Stimulated activated CD8-positive, alpha-beta memory T cell treated with anti-CD3 and anti-CD28 coated beads, Interleukin-4, amount 100 ng/mL, for 1 hour (primary cell): Measurements from ENCODE around the gene CDK18.
"Not testable (repeated sequence)": the region's sequence is repeated elsewhere in the genome, so short reads cannot be mapped to it uniquely, and the experiment has no call there.

Experiments used
- DNase-seq, 2 donors: peaks; one replicate each; pipeline ENCODE4 v3.0.0-alpha.2; 2020; ENCODE audit warnings: low read depth in 2 of 2, low spot score in 1 of 2

CDK18 gene

DNA sequence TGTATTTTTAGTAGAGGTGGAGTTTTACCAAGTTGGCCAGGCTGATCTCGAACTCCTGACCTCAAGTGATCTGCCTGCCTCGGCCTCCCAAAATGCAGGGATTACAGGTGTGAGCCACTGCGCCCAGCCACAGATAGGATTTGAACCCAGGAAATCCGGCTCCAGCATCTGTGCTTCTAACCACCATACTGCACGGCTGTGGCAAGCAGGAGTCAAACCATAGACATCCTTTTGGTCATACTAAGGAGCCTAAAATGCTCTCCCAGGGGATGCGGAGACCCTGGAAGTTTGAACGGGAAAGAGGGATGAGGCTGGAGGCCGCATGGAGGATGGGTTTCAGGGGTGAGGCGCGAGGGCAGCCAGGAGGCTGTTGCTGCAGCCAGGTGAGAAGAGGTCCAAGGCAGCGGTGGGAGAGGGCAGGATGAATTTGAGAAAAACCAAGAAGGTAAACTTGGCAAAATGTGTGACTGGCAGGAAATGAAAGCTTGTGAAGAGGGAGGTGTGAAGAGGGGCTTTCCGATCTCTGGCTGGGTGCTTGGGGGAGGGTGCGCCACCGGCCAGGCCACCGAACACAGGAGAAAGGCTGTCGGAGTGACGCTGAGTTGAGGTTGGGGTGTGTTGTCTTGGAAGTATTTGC lies 24.0 kb upstream of the CDK18 start:
- no peak for DNase-seq

DNA sequence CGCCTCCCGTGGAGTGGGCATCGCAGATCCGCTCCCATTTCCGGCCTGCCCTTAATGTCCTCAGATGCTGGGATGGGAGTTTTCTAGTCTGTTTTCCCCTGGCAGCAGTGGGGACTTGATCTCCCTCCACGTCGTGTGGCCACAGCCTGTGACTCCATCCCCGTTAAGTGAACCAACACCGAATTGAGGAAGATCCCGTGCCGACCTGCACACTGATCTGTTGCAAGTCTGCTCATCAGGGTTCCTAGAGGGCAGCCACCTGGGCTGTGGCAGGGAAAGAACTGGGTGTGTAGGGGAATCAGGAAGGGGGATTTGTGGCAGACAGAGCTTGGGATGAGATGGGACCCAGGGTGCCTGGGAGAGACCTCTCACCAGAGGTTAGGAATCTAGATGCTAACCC lies 23.3 kb upstream of the CDK18 start:
- DNase-seq: no peak

DNA sequence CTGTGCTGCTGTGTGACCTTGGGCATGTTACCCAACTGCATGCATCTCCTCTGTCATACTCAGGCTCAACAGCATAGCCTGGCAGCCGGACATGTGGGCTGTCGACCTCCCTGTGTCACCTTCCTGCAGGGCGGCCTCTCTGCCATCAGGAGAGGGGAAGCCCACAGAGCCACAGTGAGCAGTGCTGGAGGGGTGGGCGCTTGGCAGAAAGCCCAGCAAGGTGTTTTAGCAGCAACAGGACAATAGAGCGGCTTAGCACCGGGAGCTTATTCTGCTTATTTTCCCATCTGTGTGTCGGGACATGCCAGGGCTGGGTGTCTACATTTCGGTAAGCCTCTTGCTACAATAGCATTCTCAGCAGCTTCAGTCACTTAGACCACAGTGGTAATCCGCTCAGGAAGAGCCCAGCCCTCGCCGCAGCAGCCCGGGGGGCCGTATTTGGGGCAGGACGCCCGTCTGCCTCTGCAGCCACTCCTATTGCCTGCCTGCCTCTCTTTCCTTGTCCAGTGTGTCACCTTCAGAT lies 22.8 kb upstream of the CDK18 start:
- no peak for DNase-seq

DNA sequence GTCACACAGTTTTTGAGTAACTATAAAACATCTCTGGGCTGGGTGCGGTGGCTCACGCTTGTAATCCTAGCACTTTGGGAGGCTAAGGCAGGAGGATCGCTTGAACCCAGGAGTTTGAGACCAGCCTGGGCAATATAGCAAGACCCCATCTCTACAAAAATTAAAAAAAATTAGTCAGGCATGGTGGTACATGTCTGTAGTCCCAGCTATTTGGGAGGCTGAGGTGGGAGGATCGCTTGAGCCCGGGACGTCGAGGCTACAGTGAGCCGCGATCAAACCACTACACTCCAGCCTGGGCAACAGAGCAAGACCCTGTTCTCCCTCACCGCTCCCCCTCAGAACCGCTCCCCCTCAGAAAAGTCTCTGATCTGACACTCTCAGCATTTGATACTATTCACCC lies 21.9 kb upstream of the CDK18 start:
- not testable (repeated sequence) for DNase-seq

- DNase-seq: no peak
These were observed 21.1 kb upstream of the CDK18 start for GRCh38 chr1:205483372-205483771.

- DNase-seq: peak in 1 of 2 donors; percentile 43
These were observed 19.2 kb upstream of the CDK18 start for GRCh38 chr1:205484985-205485967.

DNA sequence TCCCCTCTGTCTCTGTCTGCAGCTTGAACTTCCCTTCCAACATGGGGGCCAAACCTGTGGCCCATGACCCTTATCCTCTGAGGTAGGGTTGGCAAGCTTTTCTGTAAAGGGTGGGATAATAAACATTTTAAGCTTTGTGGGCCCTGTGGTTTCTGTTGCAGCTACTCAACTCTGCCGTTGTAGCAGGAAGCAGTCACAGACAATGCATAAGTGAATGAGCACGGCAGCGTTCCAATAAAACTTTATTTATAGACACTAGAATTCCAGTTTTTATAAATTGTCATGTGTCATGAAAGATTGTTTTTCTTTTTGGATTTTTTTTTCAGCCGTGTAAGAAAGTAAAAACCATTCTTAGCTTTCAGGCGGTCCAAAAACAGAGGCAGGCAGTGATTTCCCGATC lies 18.2 kb upstream of the CDK18 start:
- DNase-seq: no peak

- peak in 1 of 2 donors; percentile 25 for DNase-seq
These were observed 16.3 kb upstream of the CDK18 start for GRCh38 chr1:205488074-205488723.

- no peak for DNase-seq
These were observed 12.7 kb upstream of the CDK18 start for GRCh38 chr1:205491794-205492193.

- DNase-seq: no peak
These were observed 12.2 kb upstream of the CDK18 start for GRCh38 chr1:205492201-205492667.

GRCh38 chr1:205492774-205493173 lies 11.7 kb upstream of the CDK18 start:
- no peak for DNase-seq

DNA sequence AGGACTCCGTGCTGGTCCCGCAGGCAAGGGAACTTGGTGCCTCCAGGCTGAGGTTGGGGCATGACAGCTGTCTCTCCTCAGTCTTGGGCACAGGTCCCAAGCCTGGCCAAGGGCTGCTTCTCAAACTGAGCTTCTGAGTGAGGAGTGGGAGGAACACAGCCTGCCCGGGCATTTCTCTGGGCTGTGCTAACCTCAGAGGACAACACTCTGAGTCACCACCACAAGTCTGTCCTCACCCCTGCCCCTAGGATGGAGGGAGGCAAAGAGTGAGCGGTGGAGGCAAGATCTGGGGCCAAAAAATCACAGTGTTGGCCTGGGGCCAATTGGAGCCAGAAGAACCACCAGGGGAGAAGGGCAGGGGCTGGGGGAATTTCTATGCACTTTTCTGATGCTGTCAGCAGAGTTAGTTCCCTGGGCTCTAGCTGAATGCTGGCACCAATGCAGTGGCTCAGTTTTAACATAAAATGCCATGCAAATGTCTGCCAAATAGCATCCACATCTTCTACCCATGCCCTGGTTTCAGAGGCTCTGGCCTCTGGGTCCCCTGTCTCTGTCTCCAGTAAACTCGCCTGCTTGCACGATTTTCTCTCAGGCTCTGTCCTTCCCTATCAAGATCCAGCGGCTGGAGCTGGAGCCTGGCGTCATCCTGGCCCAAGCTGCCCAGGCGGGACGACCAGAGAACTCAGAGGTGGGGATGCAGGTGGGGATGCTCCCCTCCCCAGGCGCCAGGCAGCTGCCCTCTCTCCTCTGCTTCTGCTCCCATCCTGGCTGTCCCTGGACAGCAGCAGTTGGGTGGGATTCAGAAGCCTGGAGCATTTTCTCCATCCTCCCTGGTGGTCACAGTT lies 11.0 kb upstream of the CDK18 start:
- no peak for DNase-seq

GRCh38 chr1:205494115-205494514 lies 10.4 kb upstream of the CDK18 start:
- no peak for DNase-seq

DNA sequence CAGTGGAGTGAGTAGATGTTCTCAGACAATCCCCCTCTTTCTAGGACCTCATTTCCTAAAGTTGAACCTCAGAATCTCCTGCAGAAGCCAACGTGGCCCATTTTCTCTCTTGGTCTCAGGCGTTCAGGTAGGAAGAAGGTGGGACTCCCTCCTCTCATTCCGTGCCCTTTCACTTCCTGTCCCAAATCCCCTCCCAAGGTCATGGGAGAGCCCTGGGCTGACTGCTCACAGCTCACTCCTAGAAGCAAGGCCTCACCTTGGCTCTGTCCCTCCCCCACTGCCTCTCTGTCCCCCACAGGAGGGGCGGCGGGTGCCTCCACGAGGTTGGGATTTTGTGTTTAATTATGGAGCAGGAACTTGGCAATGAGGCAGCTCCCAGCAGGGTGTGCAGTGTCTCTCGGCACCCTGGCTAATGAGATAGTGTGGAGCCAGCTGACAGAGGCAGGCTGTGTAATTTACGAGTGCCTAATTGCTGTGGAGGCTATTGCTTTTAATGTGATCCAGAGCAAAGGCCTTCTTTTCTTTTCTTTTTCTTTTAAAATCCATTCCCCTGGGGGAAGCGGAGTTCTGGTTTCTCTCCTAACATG lies 9.1 kb upstream of the CDK18 start:
- DNase-seq: no peak

DNA sequence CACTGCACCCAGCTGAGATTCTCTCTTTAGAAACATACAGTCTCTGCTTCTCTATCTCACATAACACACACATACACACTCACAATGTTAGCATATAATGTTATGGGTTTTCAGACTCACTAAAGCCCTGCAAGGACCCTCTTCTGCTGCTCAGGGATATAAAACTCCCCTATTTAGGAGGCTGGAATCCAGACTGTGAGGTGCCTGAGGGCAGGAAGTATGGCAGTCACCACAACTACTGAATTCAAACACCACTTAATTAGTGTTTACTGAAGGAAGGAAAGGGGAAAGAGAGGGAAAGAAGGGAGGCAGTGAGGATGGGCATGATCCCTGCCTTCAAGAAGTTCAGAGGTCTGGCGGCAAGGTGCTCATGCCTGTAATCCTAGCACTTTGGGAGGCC lies 7.8 kb upstream of the CDK18 start:
- DNase-seq: no peak

GRCh38 chr1:205497351-205497750 lies 7.1 kb upstream of the CDK18 start:
- DNase-seq: no peak

DNA sequence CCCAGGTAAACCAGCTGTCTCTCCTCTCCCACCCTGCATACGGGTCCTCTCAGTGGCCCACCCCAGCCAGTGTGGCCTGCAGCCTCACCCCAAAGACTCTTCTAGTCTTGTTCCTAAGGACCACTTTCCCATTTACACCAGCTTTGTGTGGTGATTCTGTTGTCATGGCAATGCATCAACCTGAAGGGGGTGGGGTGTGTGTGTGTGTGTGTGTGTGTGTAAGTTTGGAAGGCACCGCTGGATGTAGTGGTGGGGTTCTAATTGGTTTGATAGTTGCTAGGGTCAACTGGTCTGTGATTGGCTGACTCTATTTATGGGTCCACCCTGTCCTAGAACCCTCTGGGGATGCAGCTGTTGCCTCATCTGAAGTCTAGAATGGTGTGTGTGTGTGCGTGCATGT lies 4.7 kb upstream of the CDK18 start:
- DNase-seq: no peak

GRCh38 chr1:205500240-205501233 lies 3.9 kb upstream of the CDK18 start:
- DNase-seq: no peak
